Fibroblast of lung (primary cell): ENCODE data around the gene IWS1. TPM values are rescaled to one million over a fixed set of nuclear protein-coding genes. Genes with fewer than 3 reads are reported as not detected.
A peak's percentile ranks its signal among the peaks of the same experiment; 100 is the strongest.

ENCODE experiments used
- DNase-seq, 2 donors: peaks; one replicate each; pipeline versions ENCODE4 v3.0.0 to v3.0.0-alpha.2; 2010; ENCODE audit warnings: low read depth in 2 of 2
- H2AFZ ChIP-seq: 2 replicates; pipeline ENCODE4 v1.5.1; 2012; ENCODE audit warnings: low read length, control low read depth, inconsistent platforms
- H3K27ac ChIP-seq: 2 replicates; pipeline ENCODE4 v1.5.1; 2011; ENCODE audit warnings: low read length, control low read depth; ENCODE audit not compliant: insufficient read depth
- H3K27me3 ChIP-seq: 2 replicates; pipeline ENCODE4 v1.5.1; 2011; ENCODE audit warnings: mild to moderate bottlenecking, low read length; ENCODE audit not compliant: control insufficient read depth, insufficient read depth
- H3K36me3 ChIP-seq: 2 replicates; pipeline ENCODE4 v1.5.1; 2011; ENCODE audit warnings: low read length; ENCODE audit not compliant: control insufficient read depth, insufficient read depth
- H3K4me1 ChIP-seq: 2 replicates; pipeline ENCODE4 v1.5.1; 2011; ENCODE audit warnings: low read length; ENCODE audit not compliant: control insufficient read depth, insufficient read depth; ENCODE audit errors: extremely low read depth
- H3K4me2 ChIP-seq: 2 replicates; pipeline ENCODE4 v1.5.1; 2011; ENCODE audit warnings: low read length, control low read depth; ENCODE audit not compliant: insufficient read depth; ENCODE audit errors: extremely low read depth
- H3K4me3 ChIP-seq, 4 experiments: fragments of 200-600 bp in 1 of 4; sonication (generic) in 1 of 4; replicated peaks in 1 of 4; 2 replicates each; pipeline ENCODE4 v1.5.1; 2011 to 2016; ENCODE audit warnings: low read length in 4 of 4, low read depth in 3 of 4, mild to moderate bottlenecking in 3 of 4, control low read depth in 2 of 4, inconsistent platforms in 1 of 4, mixed read lengths in 1 of 4; ENCODE audit not compliant: insufficient read depth in 1 of 4; ENCODE audit errors: control extremely low read depth in 1 of 4
- H3K79me2 ChIP-seq: 2 replicates; pipeline ENCODE4 v1.5.1; 2012; ENCODE audit warnings: mild to moderate bottlenecking, low read length, inconsistent platforms; ENCODE audit not compliant: control insufficient read depth, insufficient read depth
- H3K9ac ChIP-seq: 2 replicates; pipeline ENCODE4 v1.5.1; 2011; ENCODE audit warnings: mild to moderate bottlenecking, low read length, control low read depth; ENCODE audit not compliant: insufficient read depth
- H3K9me3 ChIP-seq: 2 replicates; pipeline ENCODE4 v1.5.1; 2012; ENCODE audit warnings: low read depth, low read length; ENCODE audit not compliant: control insufficient read depth, insufficient read depth
- H4K20me1 ChIP-seq: 2 replicates; pipeline ENCODE4 v1.5.1; 2011; ENCODE audit warnings: low read length; ENCODE audit not compliant: control insufficient read depth, insufficient read depth; ENCODE audit errors: extremely low read depth
- CTCF ChIP-seq, 2 donors: IDR thresholded peaks in 1 of 2; conservative IDR thresholded peaks in 1 of 2; 1 replicate in 1 of 2; 2 replicates in 1 of 2; pipeline ENCODE4 v1.5.1; 2011 to 2012; ENCODE audit warnings: low read length in 2 of 2, control low read depth in 1 of 2, inconsistent platforms in 1 of 2, low read depth in 1 of 2, mild to moderate bottlenecking in 1 of 2
- EZH2 ChIP-seq: IDR thresholded peaks from 2 replicates; pipeline ENCODE4 v1.5.1; 2012; ENCODE audit warnings: low read length, control low read depth, mild to moderate bottlenecking; ENCODE audit errors: missing control alignments
- polyA minus RNA-seq: library from RNA; depleted of rRNA, polyadenylated mRNA; stranded (reverse); fragments of >200 nt; gene quantifications from 2 replicates; pipeline ENCODE4 v1.2.3, GENCODE V29; 2011; ENCODE audit warnings: low replicate concordance
- polyA plus RNA-seq, 2 donors: library from polyadenylated mRNA; depleted of rRNA in 1 of 2; stranded (reverse) in 1 of 2; unstranded in 1 of 2; fragments of >200 nt; gene quantifications; 2 replicates each; pipeline ENCODE4 v1.2.1, GENCODE V29; 2011 to 2012; ENCODE audit warnings: missing spikeins in 1 of 2
- total RNA-seq: library from RNA; depleted of rRNA; stranded (reverse); fragments of >200 nt; gene quantifications from 2 replicates; pipeline ENCODE4 v1.2.1, GENCODE V29; 2014

IWS1 gene
- total RNA-seq, result 34.7 and 44.1 TPM in 2 replicates
- polyA plus RNA-seq, result 47.4 and 56.0 TPM in 2 replicates
- polyA plus RNA-seq (2012), result 36.1 and 37.5 TPM in 2 replicates
- 6.2 and 9.3 TPM in 2 replicates for polyA minus RNA-seq

GRCh38 chr2:127526132-127527000 lies at the start of gene IWS1:
Gene IWS1 (minus strand): TSS chr2:127526489. CDS start chr2:127526208, 281 bp downstream.
- no peaks in the 10 kb centered on the region for H3K36me3 ChIP-seq
- H3K79me2 ChIP-seq, result peaks cover 46% of the 10 kb centered on the region
- H3K9me3 ChIP-seq, result no peaks in the 10 kb centered on the region
- peak within 1 kb of the TSS; percentile 93 for H3K27ac ChIP-seq
- no peaks in the 10 kb centered on the region for H4K20me1 ChIP-seq
- H3K4me1 ChIP-seq, result no peaks in the 10 kb centered on the region
- no peaks in the 10 kb centered on the region for H3K27me3 ChIP-seq
- peak within 1 kb of the TSS; percentile 93 for H2AFZ ChIP-seq
- TF ChIP-seq CTCF (conservative IDR thresholded peaks at IDR 0.05 in 1 of 2, IDR thresholded peaks at IDR 0.05 in 1 of 2; ENCODE audit: low read depth in 1 of 2, low read length in 2 of 2) (peak in 1 of 2 donors; percentile 10), EZH2 (no peak)
- peak within 1 kb of the TSS; percentile 81 to 95 (median 90) for H3K4me3 ChIP-seq
- H3K4me2 ChIP-seq, result peak within 1 kb of the TSS; percentile 87
- peak; percentile 95 to 97 for DNase-seq
- peak within 1 kb of the TSS; percentile 98 for H3K9ac ChIP-seq

GRCh38 chr2:127575941-127576432 lies 49.7 kb upstream of the IWS1 start:
- no peaks in the 10 kb centered on the region for H3K9me3 ChIP-seq
- peak in 1 of 2 donors; percentile 11 for DNase-seq
- no peak overlapping the region for H2AFZ ChIP-seq
- no peak overlapping the region for H3K4me3 ChIP-seq
- H3K4me1 ChIP-seq, result peaks cover 7% of the 10 kb centered on the region
- H3K4me2 ChIP-seq, result no peak overlapping the region
- no peaks in the 10 kb centered on the region for H3K36me3 ChIP-seq
- no peak overlapping the region for H3K9ac ChIP-seq
- H3K27me3 ChIP-seq, result no peaks in the 10 kb centered on the region
- no peaks in the 10 kb centered on the region for H3K79me2 ChIP-seq
- H3K27ac ChIP-seq, result no peak overlapping the region
- no peaks in the 10 kb centered on the region for H4K20me1 ChIP-seq
- TF ChIP-seq CTCF (conservative IDR thresholded peaks at IDR 0.05 in 1 of 2, IDR thresholded peaks at IDR 0.05 in 1 of 2; ENCODE audit: low read depth in 1 of 2, low read length in 2 of 2) (no peak), EZH2 (no peak)

GRCh38 chr2:127575185-127575765 lies 49.0 kb upstream of the IWS1 start:
- no peaks in the 10 kb centered on the region for H3K9me3 ChIP-seq
- H3K79me2 ChIP-seq, result no peaks in the 10 kb centered on the region
- no peak overlapping the region for H3K9ac ChIP-seq
- no peak overlapping the region for H2AFZ ChIP-seq
- H4K20me1 ChIP-seq, result no peaks in the 10 kb centered on the region
- H3K36me3 ChIP-seq, result no peaks in the 10 kb centered on the region
- TF ChIP-seq EZH2 (no peak), CTCF (conservative IDR thresholded peaks at IDR 0.05 in 1 of 2, IDR thresholded peaks at IDR 0.05 in 1 of 2; ENCODE audit: low read depth in 1 of 2, low read length in 2 of 2) (no peak)
- no peak overlapping the region for H3K27ac ChIP-seq
- DNase-seq, result no peak
- H3K4me2 ChIP-seq, result no peak overlapping the region
- no peaks in the 10 kb centered on the region for H3K27me3 ChIP-seq
- peaks cover 7% of the 10 kb centered on the region for H3K4me1 ChIP-seq
- H3K4me3 ChIP-seq, result no peak overlapping the region
